HEK293 (cell line): ENCODE results near the gene MGAT4C.

Experiments used
- CTCF ChIA-PET: fragments of 350-600 bp; formaldehyde crosslinking; extraction: SDS; loops from one replicate; lab custom pipeline; 2021; ENCODE audit warnings: antibody characterized with exemption; lab: Yijun Ruan, JAX
- POLR2A ChIA-PET: fragments of 300-600 bp; formaldehyde crosslinking; extraction: SDS; loops from one replicate; lab custom pipeline; 2020; ENCODE audit warnings: antibody characterized with exemption, inconsistent platforms; lab: Yijun Ruan, JAX
- H3K27ac ChIP-seq: fragments of 200-500 bp; sonication (Bioruptor generic); 2 replicates; pipeline ENCODE4 v1.5.1; 2014; ENCODE audit warnings: low read depth, low read length, control low read depth, inconsistent platforms; ENCODE audit errors: extremely low read depth
- H3K36me3 ChIP-seq, 2 experiments: fragments of 200-500 bp in 1 of 2; sonication (Bioruptor generic) in 1 of 2; 1 replicate in 1 of 2; 2 replicates in 1 of 2; pipeline ENCODE4 v1.5.1; 2014 to 2017; ENCODE audit warnings: inconsistent platforms in 2 of 2, low read length in 2 of 2; ENCODE audit not compliant: control insufficient read depth in 2 of 2, insufficient read depth in 1 of 2
- H3K4me1 ChIP-seq: fragments of 200-500 bp; sonication (Bioruptor generic); 2 replicates; pipeline ENCODE4 v1.5.1; 2014; ENCODE audit warnings: mild to moderate bottlenecking, low read length, inconsistent platforms; ENCODE audit not compliant: control insufficient read depth, insufficient read depth
- H3K4me3 ChIP-seq: 2 replicates; pipeline ENCODE4 v1.5.1; 2011; ENCODE audit warnings: low read depth, mild to moderate bottlenecking, control low read depth, low read length, moderate library complexity
- H3K9me3 ChIP-seq: fragments of 200-500 bp; sonication (Bioruptor generic); 2 replicates; pipeline ENCODE4 v1.5.1; 2014; ENCODE audit warnings: low read depth, low read length, inconsistent platforms; ENCODE audit not compliant: control insufficient read depth, insufficient read depth
- ELK4 ChIP-seq: IDR thresholded peaks from 2 replicates; pipeline ENCODE4 v1.6.1; 2011; ENCODE audit warnings: mild to moderate bottlenecking, low read depth, low read length, borderline replicate concordance
- GLI2 ChIP-seq: fragments of 450-650 bp; formaldehyde crosslinking; IDR thresholded peaks from 2 replicates; pipeline ENCODE4; 2017; ENCODE audit warnings: missing biosample characterization, missing genetic modification characterization, low read depth, borderline replicate concordance
- GLIS1 ChIP-seq: fragments of 450-650 bp; formaldehyde crosslinking; IDR thresholded peaks from 2 replicates; pipeline ENCODE4 v1.5.1; 2016; ENCODE audit warnings: missing biosample characterization, missing genetic modification characterization
- GLIS2 ChIP-seq: fragments of 450-650 bp; formaldehyde crosslinking; IDR thresholded peaks from 2 replicates; pipeline ENCODE4 v1.5.1; 2016; ENCODE audit warnings: missing biosample characterization, missing genetic modification characterization
- HOXD13 ChIP-seq: sonication (generic); formaldehyde crosslinking; IDR thresholded peaks from 2 replicates; pipeline ENCODE4 v1.8.0; 2022; ENCODE audit warnings: missing genetic modification reagents, borderline replicate concordance
- INSM2 ChIP-seq: fragments of 450-650 bp; formaldehyde crosslinking; IDR thresholded peaks from 2 replicates; pipeline ENCODE4 v1.5.1; 2016; ENCODE audit warnings: missing biosample characterization, missing genetic modification characterization
- MZF1 ChIP-seq: fragments of 450-650 bp; formaldehyde crosslinking; IDR thresholded peaks from 2 replicates; pipeline ENCODE4 v1.5.1; 2017; ENCODE audit warnings: missing biosample characterization, missing genetic modification characterization, borderline replicate concordance
- OSR2 ChIP-seq: fragments of 450-650 bp; formaldehyde crosslinking; IDR thresholded peaks from 2 replicates; pipeline ENCODE4 v1.5.1; 2016; ENCODE audit warnings: missing biosample characterization, missing genetic modification characterization
- PATZ1 ChIP-seq: fragments of 450-650 bp; formaldehyde crosslinking; IDR thresholded peaks from 2 replicates; pipeline ENCODE4 v1.5.1; 2016; ENCODE audit warnings: missing biosample characterization, missing genetic modification characterization
- PRDM2 ChIP-seq: fragments of 450-650 bp; formaldehyde crosslinking; IDR thresholded peaks from 2 replicates; pipeline ENCODE4 v1.5.1; 2016; ENCODE audit warnings: missing biosample characterization, missing genetic modification characterization, borderline replicate concordance
- SCRT2 ChIP-seq: fragments of 450-650 bp; formaldehyde crosslinking; IDR thresholded peaks from 2 replicates; pipeline ENCODE4 v1.5.1; 2016; ENCODE audit warnings: missing biosample characterization, missing genetic modification characterization
- ZFP37 ChIP-seq: fragments of 450-650 bp; formaldehyde crosslinking; IDR thresholded peaks from 2 replicates; pipeline ENCODE4 v1.5.1; 2016; ENCODE audit warnings: missing biosample characterization, missing genetic modification characterization
- ZNF138 ChIP-seq: fragments of 450-650 bp; formaldehyde crosslinking; IDR thresholded peaks from 2 replicates; pipeline ENCODE4 v1.5.1; 2016; ENCODE audit warnings: missing biosample characterization, missing genetic modification characterization, borderline replicate concordance
- ZNF175 ChIP-seq: fragments of 450-650 bp; formaldehyde crosslinking; IDR thresholded peaks from 2 replicates; pipeline ENCODE4 v1.5.1; 2016; ENCODE audit warnings: missing biosample characterization, missing genetic modification characterization
- ZNF350 ChIP-seq: fragments of 450-650 bp; formaldehyde crosslinking; IDR thresholded peaks from 2 replicates; pipeline ENCODE4 v1.5.0; 2017; ENCODE audit warnings: missing biosample characterization, mild to moderate bottlenecking, missing genetic modification characterization
- ZNF362 ChIP-seq: fragments of 450-650 bp; formaldehyde crosslinking; IDR thresholded peaks from 2 replicates; pipeline ENCODE4 v1.5.1; 2016; ENCODE audit warnings: missing biosample characterization, missing genetic modification characterization
- ZNF501 ChIP-seq: fragments of 450-650 bp; formaldehyde crosslinking; IDR thresholded peaks from 2 replicates; pipeline ENCODE4 v1.5.1; 2016; ENCODE audit warnings: missing biosample characterization, missing genetic modification characterization
- ZNF544 ChIP-seq: fragments of 450-650 bp; formaldehyde crosslinking; IDR thresholded peaks from 2 replicates; pipeline ENCODE4 v1.5.0; 2017; ENCODE audit warnings: missing biosample characterization, missing genetic modification characterization
- ZNF548 ChIP-seq: fragments of 450-650 bp; formaldehyde crosslinking; IDR thresholded peaks from 2 replicates; pipeline ENCODE4 v1.5.1; 2016; ENCODE audit warnings: missing biosample characterization, missing genetic modification characterization
- ZNF621 ChIP-seq: fragments of 450-650 bp; formaldehyde crosslinking; IDR thresholded peaks from 2 replicates; pipeline ENCODE4 v1.5.1; 2017; ENCODE audit warnings: missing biosample characterization, missing genetic modification characterization
- ZNF623 ChIP-seq: fragments of 450-650 bp; formaldehyde crosslinking; IDR thresholded peaks from 2 replicates; pipeline ENCODE4 v1.5.1; 2016; ENCODE audit warnings: missing biosample characterization, missing genetic modification characterization
- ZNF704 ChIP-seq: fragments of 450-650 bp; formaldehyde crosslinking; IDR thresholded peaks from 2 replicates; pipeline ENCODE4 v1.5.1; 2016; ENCODE audit warnings: missing biosample characterization, missing genetic modification characterization
- ZXDB ChIP-seq: fragments of 450-650 bp; formaldehyde crosslinking; IDR thresholded peaks from 2 replicates; pipeline ENCODE4 v1.5.1; 2016; ENCODE audit warnings: missing biosample characterization, missing genetic modification characterization

The MGAT4C gene

GRCh38 chr12:85971800-85972199, 284.4 kb downstream of the MGAT4C start (continued):
- TF ChIP-seq GLI2 (tag by site-specific recombination) (no peak), PRDM2 (tag by site-specific recombination) (no peak), GLIS1 (no peak), ZNF623 (no peak), INSM2 (tag by site-specific recombination) (no peak), ELK4 (no peak)
- TF ChIP-seq, all 188 proteins: peak for 0

GRCh38 chr12:85968606-85969005, 287.6 kb downstream of the MGAT4C start:
- H3K4me3 ChIP-seq = no peak overlapping the region
- no peak for TF ChIP-seq ZNF362 (tag by site-specific recombination)
- no peak for TF ChIP-seq ZXDB (tag by site-specific recombination)
- no peak for TF ChIP-seq ZNF704 (tag by site-specific recombination)
- no peak for TF ChIP-seq ZNF548 (tag by site-specific recombination)
- TF ChIP-seq HOXD13 (CRISPR knock-in tag) = no peak
- no peak for TF ChIP-seq MZF1 (tag by site-specific recombination)
- TF ChIP-seq ZFP37 (tag by site-specific recombination) = no peak
- no peak for TF ChIP-seq PATZ1 (tag by site-specific recombination)
- no peak for TF ChIP-seq ZNF621 (tag by site-specific recombination)
- no peak for TF ChIP-seq SCRT2 (tag by site-specific recombination)
- no peak for TF ChIP-seq OSR2
- no peak for TF ChIP-seq ZNF175 (tag by site-specific recombination)
- no peak for TF ChIP-seq ZNF138 (tag by site-specific recombination)
- no peak for TF ChIP-seq ZNF501 (tag by site-specific recombination)
- TF ChIP-seq ZNF544 (tag by site-specific recombination) = no peak
- TF ChIP-seq ZNF350 (tag by site-specific recombination) = no peak
- TF ChIP-seq GLIS2 = no peak
- H3K9me3 ChIP-seq = no peaks in the 10 kb centered on the region
- no peaks in the 10 kb centered on the region for H3K4me1 ChIP-seq
- ChIA-PET CTCF (no interaction called here), POLR2A (no interaction called here)
- H3K36me3 ChIP-seq = no peaks in the 10 kb centered on the region
- no peak overlapping the region for H3K27ac ChIP-seq
